Measurements from ENCODE around the gene SLC12A9. TPM values are rescaled to one million over a fixed set of nuclear protein-coding genes. Genes with fewer than 3 reads are reported as not detected.

The SLC12A9 gene
- total RNA-seq, 4 donors from 2014 or later, result 15.2 to 27.9 (median 17.2) TPM

DNA sequence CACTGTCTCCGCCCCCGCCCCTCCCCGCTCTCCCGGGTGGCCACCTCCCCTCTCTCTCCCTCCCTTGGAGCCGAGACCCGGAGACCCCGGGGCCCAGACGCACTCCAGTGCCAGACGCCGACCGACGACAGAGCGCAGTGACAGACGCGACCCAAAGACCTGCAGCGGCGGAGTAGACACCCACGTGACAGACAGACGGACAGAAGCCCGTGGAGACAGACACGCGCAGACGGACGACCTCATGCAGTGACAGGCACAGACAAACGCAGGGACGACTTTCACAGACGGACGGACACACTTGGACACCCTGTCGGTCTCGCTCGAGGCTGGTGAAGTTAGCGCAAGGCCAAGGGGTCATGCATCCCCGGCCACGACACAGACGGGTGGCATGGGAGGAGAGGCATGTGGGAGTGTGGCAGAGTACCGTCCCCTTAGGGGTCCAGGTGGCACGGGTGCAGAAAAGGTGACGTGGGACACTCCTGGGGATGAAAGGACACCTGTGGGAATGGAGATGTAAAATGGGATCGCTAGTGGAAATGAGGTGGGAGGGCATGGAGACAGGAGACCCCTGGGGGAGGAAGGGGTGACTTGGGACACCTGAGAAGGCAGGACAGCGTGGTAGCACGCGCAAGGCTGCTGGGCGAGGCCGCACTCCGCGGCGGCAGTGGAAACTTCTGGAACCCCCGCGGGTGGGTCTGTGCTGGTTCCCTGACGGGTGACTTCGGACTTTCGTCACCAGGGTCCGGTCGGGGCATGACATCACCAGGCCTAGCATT, 43.6 kb downstream of the SLC12A9 start:
- no peaks in the 10 kb centered on the region for H3K36me3 ChIP-seq
- H3K4me1 ChIP-seq, result peaks cover 15 to 32% of the 10 kb centered on the region in 2 donors
- H3K4me3 ChIP-seq (replicated peaks in 1 of 3), result peak overlapping the region in 1 of 3 donors; percentile 36
- intact Hi-C loops (cut with DNase I), result loop anchor here (2.0 to 10.0 kb wide), 2 partner anchors 163 to 269 kb away; partner anchors contain the start of gene VGF
- TF ChIP-seq, protein P1, sequence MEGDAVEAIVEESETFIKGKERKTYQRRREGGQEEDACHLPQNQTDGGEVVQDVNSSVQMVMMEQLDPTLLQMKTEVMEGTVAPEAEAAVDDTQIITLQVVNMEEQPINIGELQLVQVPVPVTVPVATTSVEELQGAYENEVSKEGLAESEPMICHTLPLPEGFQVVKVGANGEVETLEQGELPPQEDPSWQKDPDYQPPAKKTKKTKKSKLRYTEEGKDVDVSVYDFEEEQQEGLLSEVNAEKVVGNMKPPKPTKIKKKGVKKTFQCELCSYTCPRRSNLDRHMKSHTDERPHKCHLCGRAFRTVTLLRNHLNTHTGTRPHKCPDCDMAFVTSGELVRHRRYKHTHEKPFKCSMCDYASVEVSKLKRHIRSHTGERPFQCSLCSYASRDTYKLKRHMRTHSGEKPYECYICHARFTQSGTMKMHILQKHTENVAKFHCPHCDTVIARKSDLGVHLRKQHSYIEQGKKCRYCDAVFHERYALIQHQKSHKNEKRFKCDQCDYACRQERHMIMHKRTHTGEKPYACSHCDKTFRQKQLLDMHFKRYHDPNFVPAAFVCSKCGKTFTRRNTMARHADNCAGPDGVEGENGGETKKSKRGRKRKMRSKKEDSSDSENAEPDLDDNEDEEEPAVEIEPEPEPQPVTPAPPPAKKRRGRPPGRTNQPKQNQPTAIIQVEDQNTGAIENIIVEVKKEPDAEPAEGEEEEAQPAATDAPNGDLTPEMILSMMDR (IDR thresholded peaks at IDR 0.05), result no peak
- TF ChIP-seq POLR2A (IDR thresholded peaks at IDR 0.05), result no peak
- H3K9me3 ChIP-seq, result no peaks in the 10 kb centered on the region
- no peak overlapping the region for H3K27ac ChIP-seq
- WGBS, 2 donors, result 4 to 14% methylated on average over 21 to 30 of the region's 54 CpGs
- peaks cover 10% of the 10 kb centered on the region for H3K27me3 ChIP-seq
- peak in 1 of 2 donors; percentile 44 for DNase-seq

GRCh38 chr7:100896732-100897608, 44.5 kb downstream of the SLC12A9 start:
- no peaks in the 10 kb centered on the region for H3K36me3 ChIP-seq
- intact Hi-C loops (cut with DNase I), result loop anchor here (2.0 to 10.0 kb wide), 2 partner anchors 162 to 268 kb away; partner anchors contain the start of gene VGF
- peak; percentile 36 to 58 for DNase-seq
- no peak for TF ChIP-seq POLR2A (IDR thresholded peaks at IDR 0.05)
- TF ChIP-seq, protein P1 (IDR thresholded peaks at IDR 0.05), result peak; percentile 50 to 76 (median 56)
- 1 to 5% methylated on average over 11 to 32 of the region's 95 CpGs for WGBS, 2 donors
- H3K4me1 ChIP-seq, result peaks cover 15 to 31% of the 10 kb centered on the region in 2 donors
- peaks cover 10% of the 10 kb centered on the region for H3K27me3 ChIP-seq
- peak overlapping the region in 1 of 3 donors; percentile 14 for H3K4me3 ChIP-seq (replicated peaks in 1 of 3)
- no peaks in the 10 kb centered on the region for H3K9me3 ChIP-seq
- H3K27ac ChIP-seq, result no peak overlapping the region

GRCh38 chr7:100897772-100898454, 45.4 kb downstream of the SLC12A9 start:
- Histone ChIP-seq H3K9me3 (no peaks in the 10 kb centered on the region), H3K4me3 (replicated peaks in 1 of 3) (no peak overlapping the region), H3K36me3 (no peaks in the 10 kb centered on the region), H3K4me1 (peaks cover 15 to 31% of the 10 kb centered on the region in 2 donors), H3K27ac (no peak overlapping the region), H3K27me3 (peaks cover 10% of the 10 kb centered on the region)
- no peak for DNase-seq
- 72 to 73% methylated on average over 13 of the region's 13 CpGs for WGBS, 2 donors
- no peak for TF ChIP-seq POLR2A (IDR thresholded peaks at IDR 0.05)
- intact Hi-C loops (cut with DNase I), result loop anchor here (2.0 to 10.0 kb wide), 2 partner anchors 161 to 267 kb away; partner anchors contain the start of gene VGF

GRCh38 chr7:100899432-100899831, 46.9 kb downstream of the SLC12A9 start:
- Histone ChIP-seq H3K27me3 (peaks cover 10% of the 10 kb centered on the region), H3K4me3 (replicated peaks in 1 of 3) (no peak overlapping the region), H3K27ac (no peak overlapping the region), H3K36me3 (no peaks in the 10 kb centered on the region), H3K9me3 (no peaks in the 10 kb centered on the region), H3K4me1 (peaks cover 15 to 28% of the 10 kb centered on the region in 2 donors)
- TF ChIP-seq POLR2A (IDR thresholded peaks at IDR 0.05), result no peak
- TF ChIP-seq, protein P1 (IDR thresholded peaks at IDR 0.05), result no peak
- 90 to 93% methylated on average over 5 of the region's 5 CpGs for WGBS, 2 donors
- no peak for DNase-seq
- intact Hi-C loops (cut with DNase I), result loop anchor here (10.0 kb wide), 1 partner anchor 265 kb away; the partner anchor contains the start of gene VGF

GRCh38 chr7:100900978-100901377, 48.5 kb downstream of the SLC12A9 start:
- no peak overlapping the region for H3K4me3 ChIP-seq (replicated peaks in 1 of 3)
- no peaks in the 10 kb centered on the region for H3K9me3 ChIP-seq
- H3K27ac ChIP-seq, result no peak overlapping the region
- peaks cover 9% of the 10 kb centered on the region for H3K27me3 ChIP-seq
- 47 to 74% methylated on average over 2 of the region's 2 CpGs for WGBS, 2 donors
- TF ChIP-seq, protein P1 (IDR thresholded peaks at IDR 0.05), result no peak
- TF ChIP-seq POLR2A (IDR thresholded peaks at IDR 0.05), result no peak
- peak; percentile 78 to 82 for DNase-seq
- intact Hi-C loops (cut with DNase I), result no loop called here
- H3K4me1 ChIP-seq, result peaks cover 7 to 13% of the 10 kb centered on the region in 2 donors
- no peaks in the 10 kb centered on the region for H3K36me3 ChIP-seq
